ENCODE results near the gene ORAI3.
A peak's percentile ranks its signal among the peaks of the same experiment; 100 is the strongest.
"Not testable (repeated sequence)": the region's sequence is repeated elsewhere in the genome, so short reads cannot be mapped to it uniquely, and the experiment has no call there.

Gene ORAI3

DNA sequence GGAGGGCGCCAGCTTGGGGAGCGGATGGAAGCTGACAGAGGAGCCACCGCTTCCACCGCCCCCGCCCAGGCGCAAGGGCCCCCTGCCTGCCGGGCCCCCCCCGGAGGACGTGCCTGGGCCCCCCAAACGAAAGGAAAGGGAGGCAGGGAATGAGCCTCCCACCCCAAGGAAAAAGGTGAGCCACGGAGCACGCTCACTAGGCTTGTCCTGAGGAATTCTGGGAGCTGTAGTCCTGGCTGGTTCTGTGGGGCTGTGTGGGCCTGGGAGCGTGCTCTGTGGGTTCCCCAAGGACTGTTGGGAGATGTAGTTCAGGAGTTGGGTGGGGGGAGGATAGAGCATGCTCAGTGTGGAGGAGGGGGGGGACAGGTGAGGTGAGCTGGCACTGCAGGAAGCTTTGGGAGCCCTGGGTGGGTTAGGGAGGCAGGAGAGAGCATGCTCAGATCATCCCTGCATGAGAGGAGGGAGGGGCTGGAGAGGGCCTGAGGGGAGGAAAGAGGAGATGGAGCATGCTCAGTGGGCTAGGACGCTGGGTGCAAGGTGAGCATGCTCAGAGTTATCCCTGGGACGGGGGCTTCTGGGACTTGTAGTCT is 21.0 kb upstream of the ORAI3 start:
- no peaks in the 10 kb centered on the region for H3K27me3 Mint-ChIP-seq
- no peak overlapping the region for H3K4me3 Mint-ChIP-seq
- intact Hi-C loops (cut with micrococcal nuclease): no loop called here
- H3K36me3 Mint-ChIP-seq (ENCODE audit: low read depth): peaks cover 69% of the 10 kb centered on the region
- H3K4me1 Mint-ChIP-seq (ENCODE audit: low read depth): peaks cover 24% of the 10 kb centered on the region
- no peak overlapping the region for H3K27ac Mint-ChIP-seq
- H3K9me3 Mint-ChIP-seq: no peaks in the 10 kb centered on the region

DNA sequence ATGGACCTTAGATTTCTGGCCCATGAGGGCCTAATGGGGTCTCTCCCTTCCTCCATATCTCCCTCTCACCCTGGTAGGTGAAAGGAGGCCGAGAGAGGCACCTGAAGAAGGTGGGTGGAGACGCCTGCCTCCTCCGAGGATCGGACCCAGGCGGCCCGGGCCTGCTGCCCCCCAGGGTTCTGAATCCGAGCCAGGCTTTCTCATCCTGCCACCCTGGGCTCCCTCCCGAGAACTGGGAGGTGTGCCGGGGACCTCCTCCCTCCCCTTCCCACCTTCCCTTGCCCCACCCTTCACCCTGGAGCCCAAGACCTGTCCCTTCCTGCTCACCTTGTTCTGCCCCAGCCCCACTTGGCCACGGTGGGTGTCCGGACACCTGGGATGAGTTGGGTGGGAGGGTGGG is 20.5 kb upstream of the ORAI3 start:
- peaks cover 68% of the 10 kb centered on the region for H3K36me3 Mint-ChIP-seq (ENCODE audit: low read depth)
- no peaks in the 10 kb centered on the region for H3K27me3 Mint-ChIP-seq
- no peak overlapping the region for H3K27ac Mint-ChIP-seq
- intact Hi-C loops (cut with micrococcal nuclease): no loop called here
- H3K4me1 Mint-ChIP-seq (ENCODE audit: low read depth): peaks cover 24% of the 10 kb centered on the region
- H3K4me3 Mint-ChIP-seq: no peak overlapping the region
- no peaks in the 10 kb centered on the region for H3K9me3 Mint-ChIP-seq

DNA sequence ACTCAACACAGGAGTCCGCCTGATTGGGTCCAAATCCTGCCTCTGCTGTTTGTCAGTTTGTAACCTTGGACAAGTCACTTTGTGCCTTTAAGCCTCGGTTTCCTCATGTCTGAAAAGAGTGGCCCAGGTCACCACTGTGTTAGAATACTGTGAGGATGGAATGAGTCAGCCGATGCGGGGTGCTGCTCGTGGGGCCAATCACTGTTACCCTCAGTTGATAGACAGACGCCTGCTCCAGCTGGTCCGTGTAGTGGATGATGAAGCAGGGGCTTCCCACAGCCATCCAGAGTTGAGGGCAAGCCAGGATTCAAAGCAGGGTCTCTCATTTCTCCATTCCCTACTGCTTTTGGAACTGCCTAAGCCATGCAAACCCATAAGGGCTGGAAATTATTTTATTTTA is 19.7 kb upstream of the ORAI3 start:
- H3K27me3 Mint-ChIP-seq: no peaks in the 10 kb centered on the region
- H3K4me3 Mint-ChIP-seq: no peak overlapping the region
- H3K27ac Mint-ChIP-seq: no peak overlapping the region
- no peaks in the 10 kb centered on the region for H3K9me3 Mint-ChIP-seq
- intact Hi-C loops (cut with micrococcal nuclease): no loop called here
- H3K4me1 Mint-ChIP-seq (ENCODE audit: low read depth): peaks cover 23% of the 10 kb centered on the region
- H3K36me3 Mint-ChIP-seq (ENCODE audit: low read depth): peaks cover 68% of the 10 kb centered on the region

DNA sequence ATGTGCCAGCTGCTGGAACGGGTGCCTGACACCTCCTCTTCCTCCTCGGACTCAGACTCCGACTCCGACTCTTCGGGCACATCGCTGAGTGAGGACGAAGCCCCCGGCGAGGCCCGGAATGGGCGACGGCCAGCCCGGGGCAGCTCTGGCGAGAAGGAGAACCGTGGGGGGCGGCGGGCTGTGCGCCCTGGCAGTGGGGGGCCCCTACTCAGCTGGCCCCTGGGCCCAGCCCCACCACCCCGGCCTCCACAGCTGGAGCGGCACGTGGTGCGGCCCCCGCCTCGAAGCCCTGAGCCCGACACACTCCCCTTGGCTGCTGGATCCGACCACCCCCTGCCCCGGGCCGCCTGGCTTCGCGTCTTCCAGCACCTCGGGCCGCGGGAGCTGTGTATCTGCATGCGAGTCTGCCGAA is 18.7 kb upstream of the ORAI3 start:
- H3K36me3 Mint-ChIP-seq (ENCODE audit: low read depth): peaks cover 68% of the 10 kb centered on the region
- no peak overlapping the region for H3K4me3 Mint-ChIP-seq
- intact Hi-C loops (cut with micrococcal nuclease): loop anchor here (10.0 kb wide), 1 partner anchor 515 kb away; the partner anchor contains the start of gene ZNF843
- H3K9me3 Mint-ChIP-seq: no peaks in the 10 kb centered on the region
- H3K4me1 Mint-ChIP-seq (ENCODE audit: low read depth): peaks cover 23% of the 10 kb centered on the region
- H3K27ac Mint-ChIP-seq: no peak overlapping the region
- H3K27me3 Mint-ChIP-seq: no peaks in the 10 kb centered on the region

DNA sequence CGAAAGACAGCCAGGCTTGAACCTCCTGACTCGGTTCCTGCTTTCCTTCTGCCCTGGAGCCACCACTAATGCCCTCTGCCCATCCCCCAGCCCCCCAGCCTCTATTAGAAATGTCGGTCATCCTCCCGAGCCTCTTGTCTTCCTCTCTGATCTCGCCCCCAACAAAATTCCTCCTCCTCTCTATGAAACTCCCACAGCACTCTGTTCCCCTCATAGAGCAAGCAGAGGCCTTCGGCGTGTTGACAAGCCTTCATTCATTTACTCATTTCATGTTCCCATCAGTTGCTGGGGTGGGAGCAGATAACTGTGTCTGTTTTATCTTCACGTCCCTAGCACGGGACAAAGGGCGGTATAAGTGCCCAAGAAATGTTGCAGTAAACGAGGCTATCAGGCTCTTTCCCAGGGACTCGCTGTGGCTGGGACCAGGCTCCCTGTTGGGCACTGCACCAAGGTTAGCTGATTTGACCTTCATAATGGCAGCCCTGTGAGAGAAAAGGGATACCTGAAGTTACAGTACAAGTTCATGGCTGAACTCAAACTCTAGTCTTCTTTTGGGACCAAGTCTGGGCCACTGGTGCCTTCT is 17.7 kb upstream of the ORAI3 start:
- Mint-ChIP-seq H3K27ac (no peak overlapping the region), H3K36me3 (ENCODE audit: low read depth) (peaks cover 65% of the 10 kb centered on the region), H3K4me1 (ENCODE audit: low read depth) (peaks cover 27% of the 10 kb centered on the region), H3K4me3 (no peak overlapping the region), H3K9me3 (no peaks in the 10 kb centered on the region), H3K27me3 (no peaks in the 10 kb centered on the region)
- intact Hi-C loops (cut with micrococcal nuclease): loop anchor here (10.0 kb wide), 1 partner anchor 514 kb away; the partner anchor contains the start of gene ZNF843

DNA sequence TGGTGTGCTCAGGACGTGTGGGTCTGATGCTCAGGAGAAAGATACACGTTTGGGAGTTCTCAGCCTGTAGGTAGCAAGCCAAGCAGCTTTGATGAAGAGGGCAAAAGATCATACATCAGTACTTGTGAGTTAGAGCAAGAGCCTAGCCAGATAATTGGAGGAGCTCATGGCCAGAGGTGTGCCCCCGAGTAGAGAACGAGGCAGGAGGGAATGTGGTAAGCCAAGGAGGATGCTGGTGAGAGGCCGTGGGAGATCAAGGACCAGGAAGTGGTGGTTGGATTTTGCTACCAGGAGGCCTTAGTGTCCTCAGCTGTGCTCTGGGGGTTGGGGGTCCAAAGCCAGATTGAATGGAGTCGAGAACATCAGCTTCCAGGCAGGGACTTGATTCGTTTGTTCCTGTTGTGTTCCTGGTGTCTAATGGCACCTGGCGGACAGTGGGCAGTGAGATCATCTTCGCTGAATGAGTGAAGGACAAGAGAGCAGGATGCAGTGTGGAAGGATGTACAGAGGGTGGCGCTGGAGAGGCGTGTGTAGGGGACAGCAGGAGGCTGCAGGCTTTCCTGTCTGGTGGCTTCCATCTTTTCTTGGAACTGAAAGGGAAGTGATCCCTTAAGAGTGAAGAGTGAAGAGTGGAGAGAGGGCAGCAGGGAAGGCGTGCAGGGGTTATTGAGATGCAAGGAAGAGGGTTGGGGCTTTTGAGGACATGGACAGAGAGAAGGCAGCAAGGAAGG is 13.9 kb upstream of the ORAI3 start:
- Mint-ChIP-seq H3K36me3 (ENCODE audit: low read depth) (peaks cover 51% of the 10 kb centered on the region), H3K9me3 (no peaks in the 10 kb centered on the region), H3K27ac (peak overlapping the region; percentile 77), H3K4me3 (peak overlapping the region; percentile 33), H3K27me3 (no peaks in the 10 kb centered on the region), H3K4me1 (ENCODE audit: low read depth) (peaks cover 36% of the 10 kb centered on the region)
- intact Hi-C loops (cut with micrococcal nuclease): loop anchor here (10.0 kb wide), 1 partner anchor 510 kb away; the partner anchor contains the start of gene ZNF843

DNA sequence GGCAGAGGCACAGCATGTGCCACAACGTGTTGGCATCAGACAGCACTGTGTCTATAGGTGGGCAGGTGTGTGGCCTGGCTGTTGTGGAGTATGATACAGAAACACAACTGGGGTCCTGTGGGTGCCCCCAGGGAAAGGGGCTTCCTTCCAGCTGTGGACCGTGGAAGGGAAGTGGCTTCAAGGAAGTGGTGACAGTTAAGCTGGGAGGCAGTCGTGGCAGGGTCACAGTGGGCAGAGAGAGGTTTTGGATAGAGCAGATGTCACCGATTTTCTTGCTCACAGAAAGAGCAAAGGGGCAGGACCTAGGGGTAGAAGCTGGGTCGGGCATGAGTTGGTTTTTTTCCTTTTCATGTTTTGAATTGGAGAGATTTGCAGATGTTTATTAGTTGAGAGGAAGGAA is 11.2 kb upstream of the ORAI3 start:
- Mint-ChIP-seq H3K36me3 (ENCODE audit: low read depth) (peaks cover 49% of the 10 kb centered on the region), H3K9me3 (no peaks in the 10 kb centered on the region), H3K4me3 (peak overlapping the region; percentile 56), H3K4me1 (ENCODE audit: low read depth) (peaks cover 52% of the 10 kb centered on the region), H3K27ac (peak overlapping the region; percentile 40), H3K27me3 (no peaks in the 10 kb centered on the region)
- intact Hi-C loops (cut with micrococcal nuclease): loop anchor here (10.0 kb wide), 1 partner anchor 507 kb away; the partner anchor contains the start of gene ZNF843

DNA sequence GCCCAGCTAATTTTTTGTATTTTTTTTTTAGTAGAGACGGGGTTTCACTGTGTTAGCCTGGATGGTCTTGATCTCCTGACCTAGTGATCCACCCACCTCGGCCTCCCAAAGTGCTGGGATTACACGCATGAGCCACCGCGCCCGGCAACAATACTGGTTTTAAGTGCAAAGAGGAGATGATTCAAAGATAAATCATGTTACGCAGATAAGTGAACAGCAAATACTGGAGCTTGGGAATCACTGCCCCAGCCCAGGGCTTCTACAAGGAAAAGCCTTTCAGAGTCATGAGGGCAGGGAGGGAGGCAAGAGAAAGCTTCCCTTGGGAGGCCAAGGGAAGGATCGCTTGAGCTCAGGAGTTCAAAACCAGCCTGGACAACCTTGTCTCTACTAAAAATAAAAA is 9.3 kb upstream of the ORAI3 start:
- intact Hi-C loops (cut with micrococcal nuclease): loop anchor here (10.0 kb wide), 1 partner anchor 505 kb away; the partner anchor contains the start of gene ZNF843
- H3K36me3 Mint-ChIP-seq (ENCODE audit: low read depth): peaks cover 56% of the 10 kb centered on the region
- H3K9me3 Mint-ChIP-seq, H3K27ac Mint-ChIP-seq, H3K4me3 Mint-ChIP-seq, H3K27me3 Mint-ChIP-seq: not testable (repeated sequence)
- H3K4me1 Mint-ChIP-seq (ENCODE audit: low read depth): peaks cover 48% of the 10 kb centered on the region

DNA sequence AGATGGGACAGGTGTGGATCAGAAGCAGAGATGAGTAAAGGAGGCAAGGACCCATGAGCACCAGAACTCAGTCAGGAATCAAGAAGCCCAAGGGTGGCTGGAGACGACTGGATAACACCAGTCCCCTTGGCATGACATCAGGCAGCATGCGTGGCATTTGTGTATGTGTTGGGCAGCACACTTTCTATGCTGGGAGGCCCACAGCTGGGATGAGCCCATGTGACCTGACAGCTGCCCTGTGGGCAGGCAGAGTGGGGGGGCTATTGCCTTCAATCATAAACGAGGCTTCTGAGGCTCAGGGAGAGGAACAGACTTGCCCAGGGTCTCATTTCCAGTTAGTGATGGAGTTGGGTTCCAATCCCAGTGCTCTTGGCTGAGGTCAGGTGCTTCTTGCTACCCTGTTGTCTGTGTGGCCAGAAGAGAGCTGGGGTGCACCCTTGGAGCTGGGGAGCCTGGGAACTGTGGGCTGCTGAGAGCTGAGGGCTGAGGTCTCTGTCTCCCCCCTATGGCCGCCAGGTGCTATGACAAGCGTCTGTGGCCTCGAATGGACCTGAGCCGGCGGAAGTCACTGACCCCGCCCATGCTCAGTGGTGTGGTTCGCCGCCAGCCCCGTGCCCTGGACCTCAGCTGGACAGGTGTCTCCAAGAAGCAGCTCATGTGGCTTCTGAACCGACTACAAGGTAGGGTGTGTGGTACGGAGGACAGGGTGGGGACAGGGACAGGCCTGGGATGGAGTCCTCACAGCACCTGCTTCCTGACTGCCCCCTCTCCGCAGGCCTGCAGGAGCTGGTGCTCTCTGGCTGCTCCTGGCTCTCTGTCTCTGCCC is 7.1 kb upstream of the ORAI3 start:
- intact Hi-C loops (cut with micrococcal nuclease): no loop called here

DNA sequence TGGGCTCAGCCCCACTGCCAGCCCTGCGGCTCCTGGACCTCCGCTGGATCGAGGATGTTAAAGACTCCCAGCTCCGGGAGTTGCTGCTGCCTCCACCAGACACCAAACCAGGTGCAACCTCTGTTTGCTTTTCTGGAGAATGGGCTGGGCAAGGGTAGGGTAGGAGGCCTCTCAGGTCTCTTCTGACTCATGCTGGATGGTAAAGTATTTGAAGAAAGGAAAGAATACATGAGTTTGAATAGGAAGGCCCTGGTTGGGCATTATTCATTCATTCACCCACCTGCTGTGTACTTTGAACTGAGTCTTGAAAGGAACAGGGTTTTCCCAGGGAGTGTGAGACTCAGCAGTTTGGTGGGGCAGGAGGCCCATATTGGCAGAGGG is 6.5 kb upstream of the ORAI3 start:
- H3K27ac Mint-ChIP-seq: no peak overlapping the region
- H3K36me3 Mint-ChIP-seq (ENCODE audit: low read depth): peaks cover 67% of the 10 kb centered on the region
- peaks cover 25% of the 10 kb centered on the region for H3K4me1 Mint-ChIP-seq (ENCODE audit: low read depth)
- no peaks in the 10 kb centered on the region for H3K9me3 Mint-ChIP-seq
- H3K4me3 Mint-ChIP-seq: no peak overlapping the region
- H3K27me3 Mint-ChIP-seq: no peaks in the 10 kb centered on the region
- intact Hi-C loops (cut with micrococcal nuclease): no loop called here

More for the DNA sequence above, 7.1 kb upstream of the ORAI3 start:
- peak overlapping the region; percentile 53 for H3K27ac Mint-ChIP-seq
- peaks cover 66% of the 10 kb centered on the region for H3K36me3 Mint-ChIP-seq (ENCODE audit: low read depth)
- H3K4me3 Mint-ChIP-seq: no peak overlapping the region
- no peaks in the 10 kb centered on the region for H3K9me3 Mint-ChIP-seq
- peaks cover 29% of the 10 kb centered on the region for H3K4me1 Mint-ChIP-seq (ENCODE audit: low read depth)
- no peaks in the 10 kb centered on the region for H3K27me3 Mint-ChIP-seq

DNA sequence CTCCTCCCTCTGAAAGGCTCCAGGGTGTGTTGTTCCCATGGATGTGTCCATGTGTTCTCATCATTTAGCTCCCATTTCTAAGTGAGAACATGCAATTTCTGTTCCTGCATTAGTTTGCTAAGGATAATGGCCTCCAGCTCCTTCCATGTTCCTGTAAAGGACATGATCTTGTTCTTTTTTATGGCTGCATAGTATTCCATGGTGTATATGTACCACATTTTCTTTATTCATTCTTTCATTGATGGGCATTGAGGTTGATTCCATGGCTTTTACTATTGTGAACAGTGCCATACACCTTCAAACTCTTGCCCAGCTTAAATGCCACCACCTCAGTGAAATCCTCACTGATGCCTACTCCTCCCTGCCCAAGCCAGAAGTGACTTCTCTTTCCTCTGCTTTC is 4.5 kb upstream of the ORAI3 start:
- Mint-ChIP-seq H3K4me3 (no peak overlapping the region), H3K27me3 (no peaks in the 10 kb centered on the region), H3K27ac (no peak overlapping the region), H3K4me1 (ENCODE audit: low read depth) (peaks cover 16% of the 10 kb centered on the region), H3K9me3 (no peaks in the 10 kb centered on the region), H3K36me3 (ENCODE audit: low read depth) (peaks cover 70% of the 10 kb centered on the region)
- intact Hi-C loops (cut with micrococcal nuclease): no loop called here

DNA sequence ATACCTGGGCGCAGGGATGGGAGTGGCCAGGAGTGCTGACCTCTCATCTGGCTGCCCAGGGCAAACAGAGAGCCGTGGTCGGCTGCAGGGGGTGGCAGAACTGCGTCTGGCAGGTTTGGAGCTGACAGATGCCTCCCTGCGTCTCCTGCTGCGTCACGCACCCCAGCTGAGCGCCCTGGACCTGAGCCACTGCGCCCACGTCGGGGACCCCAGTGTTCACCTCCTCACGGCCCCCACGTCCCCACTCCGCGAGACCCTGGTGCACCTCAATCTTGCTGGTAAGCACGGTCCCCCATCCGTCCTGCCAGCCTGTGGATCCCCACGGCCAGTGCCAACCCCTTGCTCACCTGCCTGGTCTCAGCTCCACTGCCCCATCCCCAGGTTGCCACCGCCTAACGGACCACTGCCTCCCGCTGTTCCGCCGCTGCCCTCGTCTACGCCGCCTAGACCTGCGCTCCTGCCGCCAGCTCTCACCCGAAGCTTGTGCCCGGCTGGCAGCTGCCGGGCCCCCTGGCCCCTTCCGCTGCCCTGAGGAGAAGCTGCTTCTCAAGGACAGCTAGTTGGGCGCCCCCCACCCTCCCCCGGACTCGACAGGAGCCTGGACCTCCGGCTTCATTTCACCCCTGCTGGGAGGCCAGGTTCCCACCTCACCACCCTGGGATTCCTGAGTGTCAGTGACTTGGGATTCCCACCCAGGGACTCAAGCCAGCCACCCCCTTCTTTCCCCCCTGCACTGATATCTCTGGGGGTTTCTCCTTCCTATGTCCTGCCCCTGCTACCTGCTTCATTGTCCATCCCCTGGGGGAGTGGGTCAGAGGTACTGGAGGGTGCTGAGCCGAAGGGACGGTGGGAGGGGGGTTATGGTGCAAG is 2.0 kb upstream of the ORAI3 start:
- Mint-ChIP-seq H3K36me3 (ENCODE audit: low read depth) (peaks cover 78% of the 10 kb centered on the region), H3K4me1 (ENCODE audit: low read depth) (peaks cover 30% of the 10 kb centered on the region), H3K27ac (no peak overlapping the region), H3K9me3 (no peaks in the 10 kb centered on the region), H3K4me3 (no peak overlapping the region), H3K27me3 (no peaks in the 10 kb centered on the region)
- intact Hi-C loops (cut with micrococcal nuclease): no loop called here

DNA sequence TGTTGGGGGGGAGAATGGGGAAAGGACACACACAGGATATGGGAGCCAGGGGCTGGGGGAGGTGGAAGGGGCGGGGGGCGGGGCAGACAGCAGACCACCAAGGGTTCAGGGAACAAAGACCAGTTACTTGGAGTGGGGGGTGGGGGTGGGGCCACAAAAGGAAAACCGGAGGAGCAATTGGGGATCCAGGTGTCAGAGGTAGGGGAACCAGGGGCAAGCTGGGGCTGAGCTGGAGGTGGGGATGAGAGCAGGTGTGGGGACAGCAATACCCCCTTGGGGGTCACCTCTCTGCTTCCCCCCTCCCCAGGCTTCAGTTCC is 1.4 kb upstream of the ORAI3 start:
- Mint-ChIP-seq H3K27me3 (no peaks in the 10 kb centered on the region), H3K27ac (no peak overlapping the region), H3K4me3 (no peak overlapping the region), H3K36me3 (ENCODE audit: low read depth) (peaks cover 79% of the 10 kb centered on the region), H3K9me3 (no peaks in the 10 kb centered on the region), H3K4me1 (ENCODE audit: low read depth) (peaks cover 25% of the 10 kb centered on the region)
- intact Hi-C loops (cut with micrococcal nuclease): no loop called here
